Measurements from ENCODE around the gene PCDHGC4.

The PCDHGC4 gene

GRCh38 chr5:141491323-141492167 is 6.7 kb downstream of the PCDHGC4 start:
- Histone ChIP-seq H3K36me3 (peaks cover 4 to 62% (median 43%) of the 10 kb centered on the region in 11 experiments; a peak in 21 of 22 replicates), H3K4me2 (peak overlapping the region; percentile 93 to 99 (median 97)), H3K9me3 (replicated peaks in 1 of 11) (peaks cover 0 to 7% (median 0%) of the 10 kb centered on the region in 11 experiments; a peak in 3 of 22 replicates), H3K4me1 (peaks cover 98 to 100% (median 100%) of the 10 kb centered on the region in 10 experiments), H3K27me3 (no peaks in the 10 kb centered on the region), H3K9ac (peak overlapping the region; percentile 80 to 90 (median 86)), H3K27ac (peak overlapping the region in 10 of 11 experiments; percentile 81 to 97 (median 93); a peak in 21 of 22 replicates), H4K20me1 (peaks cover 0 to 46% (median 33%) of the 10 kb centered on the region in 11 experiments; a peak in 14 of 22 replicates), H3K4me3 (peak overlapping the region; percentile 52 to 77 (median 62))
- TF ChIP-seq Cebpa-rat (IDR thresholded peaks at IDR 0.05): no peak

DNA sequence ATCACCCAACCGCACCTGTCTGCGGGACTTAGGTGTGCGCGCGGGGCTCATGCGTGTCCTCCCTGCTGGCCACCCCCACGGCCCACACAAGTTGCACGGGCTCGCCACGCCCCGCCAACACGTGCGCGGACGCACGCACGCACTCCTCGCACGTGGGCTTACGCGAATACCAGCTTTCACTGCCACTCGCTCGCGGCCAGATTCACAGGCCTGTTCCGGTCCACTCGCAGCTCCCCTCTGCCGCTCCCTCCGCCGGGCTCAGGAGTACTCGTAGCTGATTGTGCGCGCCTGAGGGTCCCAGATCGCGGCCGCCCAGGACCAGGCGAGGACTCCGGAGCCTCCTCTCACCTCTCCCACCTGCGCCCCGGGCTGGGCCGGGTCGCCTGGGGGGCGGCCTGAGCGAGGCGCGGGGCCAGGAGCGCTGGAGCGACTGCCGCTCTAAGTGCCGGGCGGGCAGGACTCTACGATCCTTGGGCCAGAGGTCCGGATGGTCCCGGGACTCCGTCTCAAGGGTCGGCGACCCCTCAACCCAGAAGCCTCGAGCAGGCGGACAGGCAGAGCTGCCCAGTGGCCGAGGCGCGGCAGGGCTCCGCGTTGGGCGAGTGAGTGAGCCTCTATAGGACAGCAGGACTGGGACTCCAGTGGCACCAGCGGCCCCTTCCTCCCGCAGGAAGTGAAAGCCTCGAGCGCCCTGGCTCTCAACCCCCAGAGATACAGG is 7.5 kb downstream of the PCDHGC4 start:
- peak overlapping the region; percentile 93 to 99 (median 97) for H3K4me2 ChIP-seq
- peak overlapping the region; percentile 69 to 97 (median 92); a peak in 21 of 22 replicates for H3K27ac ChIP-seq
- peaks cover 90 to 100% (median 100%) of the 10 kb centered on the region in 10 experiments for H3K4me1 ChIP-seq
- H3K4me3 ChIP-seq: peak overlapping the region; percentile 52 to 77 (median 62)
- peak overlapping the region; percentile 80 to 90 (median 86) for H3K9ac ChIP-seq
- no peaks in the 10 kb centered on the region for H3K27me3 ChIP-seq
- no peaks in the 10 kb centered on the region; a peak in 1 of 22 replicates for H3K9me3 ChIP-seq (replicated peaks in 1 of 11)
- TF ChIP-seq Cebpa-rat (IDR thresholded peaks at IDR 0.05): no peak
- H4K20me1 ChIP-seq: peaks cover 0 to 38% (median 25%) of the 10 kb centered on the region in 11 experiments; a peak in 13 of 22 replicates
- peaks cover 0 to 62% (median 43%) of the 10 kb centered on the region in 11 experiments; a peak in 20 of 22 replicates for H3K36me3 ChIP-seq

- Histone ChIP-seq H4K20me1 (peaks cover 0 to 25% (median 14%) of the 10 kb centered on the region in 11 experiments; a peak in 10 of 22 replicates), H3K27ac (peak overlapping the region in 10 of 11 experiments; percentile 81 to 97 (median 93); a peak in 20 of 22 replicates), H3K9ac (peak overlapping the region; percentile 80 to 90 (median 86); a peak in 19 of 22 replicates)
Measured at GRCh38 chr5:141493500-141494422, 8.9 kb downstream of the PCDHGC4 start.

DNA sequence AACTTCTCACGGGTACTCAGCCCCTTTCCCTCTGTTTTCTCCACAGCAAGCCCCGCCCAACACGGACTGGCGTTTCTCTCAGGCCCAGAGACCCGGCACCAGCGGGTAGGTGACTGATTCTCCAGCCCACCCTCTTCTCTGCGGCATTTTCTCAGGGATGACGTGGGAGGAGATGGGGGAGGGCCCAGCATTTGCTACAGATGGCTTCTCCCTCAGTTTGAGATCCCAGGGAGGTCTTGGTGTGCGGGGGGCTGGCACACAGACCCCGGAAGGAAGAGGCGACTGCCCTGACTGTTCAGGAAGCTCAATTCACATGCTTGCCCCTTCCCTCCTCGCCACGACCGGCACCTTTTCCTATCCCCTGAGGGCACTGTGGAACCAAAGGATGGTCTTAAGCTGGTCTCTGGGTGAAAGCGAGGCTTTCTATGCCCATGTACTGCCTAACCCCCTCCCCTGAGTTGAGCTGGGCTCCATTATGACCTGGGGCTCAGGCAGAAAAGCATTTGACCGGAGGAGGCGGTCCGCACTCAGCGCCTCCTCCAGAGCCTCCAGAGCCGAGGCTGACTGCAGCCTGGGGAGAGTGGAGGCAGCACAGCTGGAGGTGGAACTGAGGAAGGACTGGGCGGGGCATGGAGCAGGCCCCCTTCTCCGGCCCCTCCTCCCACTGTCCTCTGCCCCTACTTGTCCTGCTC is 10.1 kb downstream of the PCDHGC4 start:
- Histone ChIP-seq H3K9me3 (replicated peaks in 1 of 11) (no peaks in the 10 kb centered on the region), H4K20me1 (peaks cover 0 to 16% (median 6%) of the 10 kb centered on the region in 11 experiments; a peak in 9 of 22 replicates), H3K36me3 (peaks cover 7 to 60% (median 42%) of the 10 kb centered on the region in 11 experiments; a peak in 19 of 22 replicates), H3K27ac (peak overlapping the region; percentile 48 to 97 (median 92)), H3K9ac (peak overlapping the region; percentile 73 to 90 (median 86)), H3K4me2 (peak overlapping the region; percentile 93 to 99 (median 97)), H3K4me1 (peaks cover 64 to 97% (median 91%) of the 10 kb centered on the region in 10 experiments), H3K4me3 (peak overlapping the region; percentile 42 to 77 (median 55)), H3K27me3 (no peaks in the 10 kb centered on the region)
- no peak for TF ChIP-seq Cebpa-rat (IDR thresholded peaks at IDR 0.05)

More at GRCh38 chr5:141493500-141494422, 8.9 kb downstream of the PCDHGC4 start:
- H3K27me3 ChIP-seq: no peaks in the 10 kb centered on the region
- peak overlapping the region; percentile 93 to 99 (median 97) for H3K4me2 ChIP-seq
- H3K9me3 ChIP-seq (replicated peaks in 1 of 11): no peaks in the 10 kb centered on the region
- no peak for TF ChIP-seq Cebpa-rat (IDR thresholded peaks at IDR 0.05)
- H3K36me3 ChIP-seq: peaks cover 3 to 60% (median 43%) of the 10 kb centered on the region in 11 experiments; a peak in 19 of 22 replicates
- H3K4me1 ChIP-seq: peaks cover 76 to 99% (median 98%) of the 10 kb centered on the region in 10 experiments
- H3K4me3 ChIP-seq: peak overlapping the region in 8 of 10 experiments; percentile 52 to 77 (median 60); a peak in 12 of 20 replicates

DNA sequence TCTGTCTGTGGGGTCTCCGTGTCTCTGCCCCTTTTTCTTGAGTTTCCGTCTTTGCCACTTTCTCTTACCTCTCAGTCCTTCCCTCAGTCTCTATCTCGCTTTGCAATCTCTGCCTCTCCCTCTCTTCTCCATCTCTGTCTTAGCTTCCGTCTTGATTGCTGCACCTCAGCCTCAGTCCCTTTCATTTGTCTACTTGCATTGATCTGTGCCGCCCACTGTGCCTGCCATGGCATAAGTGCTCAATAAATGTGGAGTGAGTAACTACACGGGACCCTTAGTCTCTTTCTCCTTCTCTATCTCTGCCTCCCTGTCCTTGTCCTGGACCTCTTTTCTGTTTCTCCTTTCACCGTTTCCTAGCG is 10.6 kb downstream of the PCDHGC4 start:
- H3K4me3 ChIP-seq: peak overlapping the region; percentile 42 to 77 (median 55)
- no peaks in the 10 kb centered on the region for H3K27me3 ChIP-seq
- H3K4me2 ChIP-seq: peak overlapping the region; percentile 93 to 99 (median 97)
- H3K9me3 ChIP-seq (replicated peaks in 1 of 11): no peaks in the 10 kb centered on the region
- peak overlapping the region; percentile 73 to 90 (median 86); a peak in 21 of 22 replicates for H3K9ac ChIP-seq
- H3K36me3 ChIP-seq: peaks cover 8 to 59% (median 38%) of the 10 kb centered on the region in 11 experiments; a peak in 18 of 22 replicates
- peaks cover 60 to 91% (median 86%) of the 10 kb centered on the region in 10 experiments for H3K4me1 ChIP-seq
- H4K20me1 ChIP-seq: peaks cover 0 to 11% (median under 1%) of the 10 kb centered on the region in 11 experiments; a peak in 8 of 22 replicates
- peak overlapping the region; percentile 48 to 97 (median 92); a peak in 21 of 22 replicates for H3K27ac ChIP-seq
- no peak for TF ChIP-seq Cebpa-rat (IDR thresholded peaks at IDR 0.05)

DNA sequence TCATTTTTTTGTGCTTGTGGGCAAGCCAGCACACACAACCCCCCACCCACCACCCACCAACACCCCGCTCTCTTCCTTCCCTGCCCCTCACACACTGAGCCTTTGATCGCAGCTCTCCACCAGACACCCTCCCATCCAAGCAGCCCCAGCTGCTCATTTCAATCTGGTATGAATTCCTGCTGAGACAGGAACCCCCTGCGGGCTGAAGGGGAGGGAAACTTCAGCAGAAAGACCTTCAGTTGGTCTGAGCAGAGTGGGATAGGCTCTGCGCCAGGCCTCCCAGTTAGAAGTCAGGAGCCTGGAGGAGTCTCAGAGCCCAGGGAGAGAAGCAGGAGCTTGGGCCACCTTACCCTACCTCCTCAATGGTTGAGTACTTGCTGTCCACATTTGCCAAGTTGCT is 11.2 kb downstream of the PCDHGC4 start:
- peaks cover 0 to 5% (median 0%) of the 10 kb centered on the region in 11 experiments; a peak in 4 of 22 replicates for H4K20me1 ChIP-seq
- H3K27me3 ChIP-seq: no peaks in the 10 kb centered on the region
- peak overlapping the region in 10 of 11 experiments; percentile 82 to 90 (median 86); a peak in 19 of 22 replicates for H3K9ac ChIP-seq
- H3K36me3 ChIP-seq: peaks cover 7 to 58% (median 34%) of the 10 kb centered on the region in 11 experiments; a peak in 18 of 22 replicates
- H3K4me1 ChIP-seq: peaks cover 55 to 85% (median 79%) of the 10 kb centered on the region in 10 experiments
- peak overlapping the region in 9 of 10 experiments; percentile 46 to 77 (median 55); a peak in 18 of 20 replicates for H3K4me3 ChIP-seq
- peak overlapping the region in 10 of 11 experiments; percentile 24 to 97 (median 93); a peak in 20 of 22 replicates for H3K27ac ChIP-seq
- TF ChIP-seq Cebpa-rat (IDR thresholded peaks at IDR 0.05): no peak
- H3K4me2 ChIP-seq: peak overlapping the region; percentile 93 to 99 (median 97)
- H3K9me3 ChIP-seq (replicated peaks in 1 of 11): no peaks in the 10 kb centered on the region

DNA sequence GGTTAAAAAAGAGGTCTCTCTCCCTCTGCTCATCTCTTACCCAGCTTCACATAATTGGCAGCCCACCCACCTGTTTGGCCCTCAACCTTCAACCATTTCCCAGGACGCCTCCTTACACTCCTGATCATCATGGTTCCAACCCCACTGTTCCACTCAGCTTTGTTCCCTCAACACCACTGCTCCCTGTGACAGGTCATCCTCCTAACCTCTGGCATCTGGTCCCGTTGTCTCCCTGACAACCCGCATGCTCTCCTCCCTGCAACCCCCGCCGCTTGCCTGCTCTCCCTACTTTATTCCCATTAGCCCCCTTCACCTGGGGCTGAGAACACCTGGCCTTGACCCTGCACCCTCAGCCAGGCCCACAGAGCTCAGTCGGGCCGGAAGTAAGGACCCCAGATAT is 16.9 kb downstream of the PCDHGC4 start:
- TF ChIP-seq Cebpa-rat (IDR thresholded peaks at IDR 0.05): no peak
- no peaks in the 10 kb centered on the region for H4K20me1 ChIP-seq
- H3K4me1 ChIP-seq: peaks cover 41 to 83% (median 74%) of the 10 kb centered on the region in 10 experiments
- H3K4me2 ChIP-seq: 0 out of 22 replicates have a peak overlapping the region, but pooled peaks of 2 of the 11 experiments have one; percentile 4 to 16
- H3K36me3 ChIP-seq: peaks cover 17 to 96% (median 71%) of the 10 kb centered on the region in 11 experiments; a peak in 19 of 22 replicates
- no peaks in the 10 kb centered on the region for H3K27me3 ChIP-seq
- no peaks in the 10 kb centered on the region for H3K9me3 ChIP-seq (replicated peaks in 1 of 11)
- H3K9ac ChIP-seq: peak overlapping the region in 1 of 11 experiments; percentile 33; a peak in 2 of 22 replicates
- H3K4me3 ChIP-seq: no peak overlapping the region
- peak overlapping the region in 8 of 11 experiments; percentile 12 to 100 (median 44); a peak in 13 of 22 replicates for H3K27ac ChIP-seq

All from BLaER1 treated with 17β-estradiol and CSF1 and Interleukin-3, amounts not matched to agents 10 nM and 100 nM (cell line).